DOHH2 (cell line): ENCODE measurements around the gene GAMT.

Experiments
- H3F3A ChIP-seq: fragments of 200-600 bp; sonication (generic), shearing (Covaris generic); 2 replicates; pipeline ENCODE4 v1.6.0; 2016; ENCODE audit warnings: antibody characterized with exemption, mild to moderate bottlenecking; ENCODE audit not compliant: control insufficient read depth, insufficient read depth
- H3K27ac ChIP-seq: fragments of 200-600 bp; sonication (generic); 2 replicates; pipeline ENCODE4 v1.5.1; 2014; ENCODE audit warnings: low read depth, mild to moderate bottlenecking, low read length, moderate library complexity
- H3K27me3 ChIP-seq: fragments of 200-600 bp; sonication (generic); 2 replicates; pipeline ENCODE4 v1.6.1; 2014; ENCODE audit warnings: mild to moderate bottlenecking, low read length, mixed read lengths; ENCODE audit not compliant: control insufficient read depth
- H3K36me3 ChIP-seq: fragments of 200-600 bp; sonication (generic); 2 replicates; pipeline ENCODE4 v1.6.1; 2014; ENCODE audit warnings: mild to moderate bottlenecking, low read length, moderate library complexity, mixed read lengths; ENCODE audit not compliant: control insufficient read depth
- H3K4me1 ChIP-seq: fragments of 200-600 bp; sonication (generic); 2 replicates; pipeline ENCODE4 v1.6.1; 2014; ENCODE audit warnings: mild to moderate bottlenecking, low read length, mixed read lengths; ENCODE audit not compliant: control insufficient read depth
- H3K4me2 ChIP-seq: fragments of 200-600 bp; sonication (generic); 2 replicates; pipeline ENCODE4 v1.6.0; 2014; ENCODE audit warnings: mild to moderate bottlenecking, low read length, moderate library complexity
- H3K4me3 ChIP-seq: fragments of 200-600 bp; sonication (generic); 2 replicates; pipeline ENCODE4 v1.5.1; 2014; ENCODE audit warnings: mild to moderate bottlenecking, low read length, mixed read lengths
- H3K79me2 ChIP-seq: fragments of 200-600 bp; sonication (generic); 2 replicates; pipeline ENCODE4 v1.6.1; 2014; ENCODE audit warnings: mild to moderate bottlenecking, low read length, mixed read lengths; ENCODE audit not compliant: control insufficient read depth
- H3K9me2 ChIP-seq: fragments of 200-600 bp; sonication (generic); replicated peaks from 2 replicates; pipeline ENCODE4 v1.6.1; 2014; ENCODE audit warnings: mild to moderate bottlenecking, low read length, mixed read lengths; ENCODE audit not compliant: control insufficient read depth
- H3K9me3 ChIP-seq: fragments of 200-600 bp; sonication (generic); 2 replicates; pipeline ENCODE4 v1.6.1; 2014; ENCODE audit warnings: antibody characterized with exemption, low read length, mixed read lengths; ENCODE audit not compliant: control insufficient read depth, insufficient read depth
- H4K20me1 ChIP-seq: fragments of 200-600 bp; sonication (generic); 2 replicates; pipeline ENCODE4 v1.6.0; 2014; ENCODE audit warnings: low read depth, mild to moderate bottlenecking, antibody characterized with exemption, low read length, moderate library complexity; ENCODE audit not compliant: control insufficient read depth, insufficient read depth
- EZH2phosphoT487 ChIP-seq: fragments of 200-600 bp; sonication (generic); IDR thresholded peaks from 2 replicates; pipeline ENCODE4 v1.6.1; 2017; ENCODE audit warnings: borderline replicate concordance, mild to moderate bottlenecking, antibody characterized with exemption, low read length, moderate library complexity, mixed read lengths
- TF ChIP-seq, protein P1 (sequence below): fragments of 200-600 bp; sonication (generic); IDR thresholded peaks from one replicate; pipeline ENCODE4 v1.5.1; 2014; ENCODE audit warnings: antibody characterized with exemption, mild to moderate bottlenecking, low read depth, low read length; ENCODE audit not compliant: poor library complexity, severe bottlenecking

Gene GAMT

DNA sequence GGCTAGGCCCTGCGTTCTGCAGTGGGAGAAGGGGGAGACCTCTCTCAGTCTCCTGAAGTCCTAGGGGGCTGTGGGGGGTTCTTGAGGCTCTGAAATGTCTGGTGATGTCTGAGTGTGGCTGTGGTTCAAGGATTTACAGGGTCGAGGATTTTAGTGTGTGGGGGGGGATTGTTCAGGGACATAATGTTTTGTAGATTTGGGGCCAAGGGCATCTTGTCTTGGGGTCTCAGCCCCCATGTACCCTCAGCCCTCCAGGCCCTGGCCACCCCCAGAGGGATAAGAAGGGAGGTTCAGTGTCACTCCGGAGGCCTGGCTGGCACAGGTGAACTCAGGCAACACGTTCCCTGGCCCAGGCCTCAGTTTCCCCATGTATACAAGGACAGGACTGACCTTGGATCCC lies 46.2 kb upstream of the GAMT start:
- Histone ChIP-seq H3K36me3 (peaks cover 3% of the 10 kb centered on the region), H3K9me3 (no peaks in the 10 kb centered on the region), H3K4me2 (no peak overlapping the region), H4K20me1 (0 out of 2 replicates have a peak, but pooled peaks cover 6% of the 10 kb centered on the region), H3K4me3 (no peak overlapping the region), H3K27ac (no peak overlapping the region), H3K27me3 (peaks cover 41% of the 10 kb centered on the region), H3K4me1 (peaks cover 40% of the 10 kb centered on the region), H3F3A (peaks cover 23% of the 10 kb centered on the region), H3K9me2 (no peaks in the 10 kb centered on the region), H3K79me2 (no peaks in the 10 kb centered on the region)
- TF ChIP-seq, protein P1, sequence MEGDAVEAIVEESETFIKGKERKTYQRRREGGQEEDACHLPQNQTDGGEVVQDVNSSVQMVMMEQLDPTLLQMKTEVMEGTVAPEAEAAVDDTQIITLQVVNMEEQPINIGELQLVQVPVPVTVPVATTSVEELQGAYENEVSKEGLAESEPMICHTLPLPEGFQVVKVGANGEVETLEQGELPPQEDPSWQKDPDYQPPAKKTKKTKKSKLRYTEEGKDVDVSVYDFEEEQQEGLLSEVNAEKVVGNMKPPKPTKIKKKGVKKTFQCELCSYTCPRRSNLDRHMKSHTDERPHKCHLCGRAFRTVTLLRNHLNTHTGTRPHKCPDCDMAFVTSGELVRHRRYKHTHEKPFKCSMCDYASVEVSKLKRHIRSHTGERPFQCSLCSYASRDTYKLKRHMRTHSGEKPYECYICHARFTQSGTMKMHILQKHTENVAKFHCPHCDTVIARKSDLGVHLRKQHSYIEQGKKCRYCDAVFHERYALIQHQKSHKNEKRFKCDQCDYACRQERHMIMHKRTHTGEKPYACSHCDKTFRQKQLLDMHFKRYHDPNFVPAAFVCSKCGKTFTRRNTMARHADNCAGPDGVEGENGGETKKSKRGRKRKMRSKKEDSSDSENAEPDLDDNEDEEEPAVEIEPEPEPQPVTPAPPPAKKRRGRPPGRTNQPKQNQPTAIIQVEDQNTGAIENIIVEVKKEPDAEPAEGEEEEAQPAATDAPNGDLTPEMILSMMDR: no peak
- no peak for TF ChIP-seq EZH2phosphoT487

DNA sequence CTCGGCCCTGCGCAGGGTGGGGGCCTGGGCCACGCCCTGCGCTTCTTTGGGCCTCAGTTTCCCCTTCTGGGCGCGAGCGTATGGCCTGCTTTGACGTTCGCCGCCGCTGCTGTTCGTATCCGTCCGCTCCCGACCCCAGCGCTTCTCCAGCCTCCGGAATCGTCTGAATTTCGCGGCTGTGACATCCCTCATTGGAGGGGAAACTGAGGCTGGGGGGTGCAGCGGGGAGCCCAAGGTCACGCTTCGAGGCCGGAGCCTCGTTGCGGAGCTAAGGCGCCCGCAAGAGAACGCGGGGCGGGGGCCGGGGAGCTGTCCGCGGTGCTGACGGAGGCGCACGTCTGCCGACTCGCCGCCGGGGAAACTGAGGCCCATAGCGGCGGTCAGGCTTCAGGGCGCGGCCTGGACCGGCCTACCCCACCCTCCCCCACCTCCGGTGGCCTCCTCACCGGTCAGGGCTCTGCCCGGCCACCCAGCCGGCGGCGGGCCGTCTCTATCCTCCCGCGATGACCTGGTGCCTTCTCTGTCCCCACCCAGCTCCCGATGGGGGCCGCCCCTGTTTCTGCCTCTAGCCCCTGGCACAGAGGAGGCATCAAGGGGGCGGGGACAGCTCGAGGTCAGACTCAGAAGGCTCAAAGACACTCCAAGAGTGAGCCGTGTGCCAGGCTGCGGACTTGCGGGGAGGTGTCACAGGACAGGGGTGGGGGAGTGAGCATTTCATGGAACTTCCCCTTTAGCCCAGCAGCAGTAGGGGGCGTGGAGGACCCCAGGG lies 45.6 kb upstream of the GAMT start:
- 0 out of 2 replicates have a peak, but pooled peaks cover 6% of the 10 kb centered on the region for H4K20me1 ChIP-seq
- no peak overlapping the region for H3K4me3 ChIP-seq
- peaks cover 41% of the 10 kb centered on the region for H3K27me3 ChIP-seq
- no peaks in the 10 kb centered on the region for H3K9me3 ChIP-seq
- H3K4me2 ChIP-seq: no peak overlapping the region
- no peaks in the 10 kb centered on the region for H3K9me2 ChIP-seq
- H3K27ac ChIP-seq: no peak overlapping the region
- no peaks in the 10 kb centered on the region for H3K79me2 ChIP-seq
- TF ChIP-seq, protein P1: no peak
- TF ChIP-seq EZH2phosphoT487: no peak
- H3K36me3 ChIP-seq: peaks cover 10% of the 10 kb centered on the region
- peaks cover 29% of the 10 kb centered on the region for H3F3A ChIP-seq
- peaks cover 45% of the 10 kb centered on the region for H3K4me1 ChIP-seq

DNA sequence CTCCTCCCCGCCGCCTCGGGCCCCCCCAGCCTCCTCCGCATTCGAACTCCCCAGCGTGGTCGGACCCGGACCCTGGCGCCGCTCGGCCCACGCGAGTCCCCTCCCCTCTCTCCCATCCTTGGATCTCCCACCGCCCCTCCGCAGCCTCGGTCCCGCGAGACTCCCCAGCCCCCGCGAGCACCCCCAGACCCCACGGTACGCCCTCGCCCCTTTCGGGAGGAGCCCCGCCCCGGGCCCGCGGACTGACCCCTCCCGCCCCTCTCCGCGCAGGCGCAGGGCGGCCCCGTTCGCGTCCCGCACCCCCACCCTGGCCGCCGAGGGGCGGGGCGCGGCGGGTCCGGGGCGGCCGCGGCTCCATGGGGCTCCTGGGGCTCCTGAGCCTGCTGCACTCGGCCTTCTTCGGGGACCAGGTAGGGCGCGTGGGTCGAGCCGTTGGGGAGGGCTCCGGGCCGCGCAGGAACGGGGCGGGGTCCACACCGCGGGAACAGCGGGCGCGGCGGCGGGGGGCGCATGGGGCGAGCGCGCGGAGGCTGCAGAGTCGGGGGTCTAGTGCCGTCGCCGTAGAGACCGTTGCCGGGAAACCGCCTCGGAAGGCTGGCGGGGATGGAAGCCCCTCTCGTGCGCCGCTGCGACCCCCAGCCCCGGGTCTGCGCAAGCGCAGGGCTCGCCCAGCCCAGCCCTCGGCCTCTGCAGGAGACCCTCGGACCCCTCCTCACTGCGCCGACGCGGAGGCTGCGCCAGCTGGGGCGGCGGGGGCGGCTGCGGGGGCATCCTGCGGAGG lies 44.8 kb upstream of the GAMT start:
- peaks cover 36% of the 10 kb centered on the region for H3F3A ChIP-seq
- peaks cover 5% of the 10 kb centered on the region for H3K79me2 ChIP-seq
- no peak overlapping the region for H3K4me3 ChIP-seq
- H3K36me3 ChIP-seq: peaks cover 17% of the 10 kb centered on the region
- no peak overlapping the region for H3K4me2 ChIP-seq
- peaks cover 37% of the 10 kb centered on the region for H3K27me3 ChIP-seq
- H3K9me3 ChIP-seq: no peaks in the 10 kb centered on the region
- TF ChIP-seq, protein P1: no peak
- no peak overlapping the region for H3K27ac ChIP-seq
- peaks cover 10% of the 10 kb centered on the region; the same call in 1 of the 2 replicates for H4K20me1 ChIP-seq
- H3K4me1 ChIP-seq: peaks cover 52% of the 10 kb centered on the region
- no peaks in the 10 kb centered on the region for H3K9me2 ChIP-seq
